NCI-H2107 treated with DMSO at 0.1 percent for 48 hours (cell line): ENCODE results near the gene IREB2.

ENCODE experiments used
- DNase-seq: peaks from one replicate; lab custom pipeline; 2025; ENCODE audit not compliant: unreplicated experiment; lab: John Stamatoyannopoulos, UW

The IREB2 gene

DNA sequence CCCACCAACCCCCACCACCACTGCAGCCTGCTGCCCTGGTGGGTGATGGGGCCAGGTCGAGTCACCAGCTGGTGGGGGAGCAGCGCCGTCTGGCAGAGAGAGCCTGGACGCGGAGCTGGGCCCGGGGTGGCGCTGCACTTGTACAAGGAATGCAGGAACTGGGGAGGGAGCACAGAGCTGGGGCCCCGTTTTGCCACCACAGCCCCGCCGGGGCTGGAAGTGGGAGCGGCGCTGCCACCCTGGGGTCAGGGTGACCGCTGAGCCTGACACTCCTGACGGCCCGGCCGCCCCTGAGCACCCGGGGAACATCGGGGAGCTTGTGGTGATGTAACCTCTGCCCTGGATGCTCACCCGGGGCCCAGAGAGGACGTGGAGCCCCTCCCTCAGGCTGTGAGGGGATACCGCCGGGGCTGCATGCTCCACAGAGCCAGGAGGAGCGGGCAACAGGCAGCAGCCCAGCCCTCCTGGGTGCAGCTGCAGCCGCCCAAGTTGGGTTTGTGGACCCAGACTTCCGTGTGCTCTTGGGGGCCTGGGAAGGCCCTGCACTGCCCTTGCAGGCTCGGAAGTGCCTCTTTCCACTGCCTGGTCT is 32.6 kb upstream of the IREB2 start:
- no peak for DNase-seq

- DNase-seq: no peak
Measured at GRCh38 chr15:78406016-78406585, 31.9 kb upstream of the IREB2 start.

GRCh38 chr15:78407608-78408354 is 30.2 kb upstream of the IREB2 start:
- no peak for DNase-seq

- no peak for DNase-seq
Measured at GRCh38 chr15:78408355-78408640, 29.7 kb upstream of the IREB2 start.

DNA sequence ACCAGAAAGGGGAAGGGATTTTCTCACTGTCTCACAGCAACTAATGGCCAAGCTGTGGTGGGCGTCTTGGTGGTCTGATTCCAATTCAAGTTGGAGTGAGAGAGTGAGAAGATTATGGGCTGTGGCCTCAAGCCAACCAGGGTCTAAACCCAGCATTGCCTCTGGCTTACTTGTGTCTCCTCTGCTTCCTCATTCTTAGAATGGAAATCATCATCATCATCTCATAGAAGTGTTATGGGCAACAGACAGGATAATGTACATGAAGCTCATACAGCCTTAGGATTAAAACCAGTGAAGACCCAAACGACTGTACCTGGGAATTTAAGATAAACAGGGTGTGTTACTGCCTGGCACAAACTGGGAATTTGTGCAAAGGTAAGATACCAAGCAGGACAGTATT is 29.1 kb upstream of the IREB2 start:
- DNase-seq: no peak

GRCh38 chr15:78411061-78411460 is 27.0 kb upstream of the IREB2 start:
- no peak for DNase-seq

- DNase-seq: no peak
Measured at GRCh38 chr15:78414621-78415250, 23.3 kb upstream of the IREB2 start.

GRCh38 chr15:78415284-78415683 is 22.7 kb upstream of the IREB2 start:
- peak; percentile 88 for DNase-seq

DNA sequence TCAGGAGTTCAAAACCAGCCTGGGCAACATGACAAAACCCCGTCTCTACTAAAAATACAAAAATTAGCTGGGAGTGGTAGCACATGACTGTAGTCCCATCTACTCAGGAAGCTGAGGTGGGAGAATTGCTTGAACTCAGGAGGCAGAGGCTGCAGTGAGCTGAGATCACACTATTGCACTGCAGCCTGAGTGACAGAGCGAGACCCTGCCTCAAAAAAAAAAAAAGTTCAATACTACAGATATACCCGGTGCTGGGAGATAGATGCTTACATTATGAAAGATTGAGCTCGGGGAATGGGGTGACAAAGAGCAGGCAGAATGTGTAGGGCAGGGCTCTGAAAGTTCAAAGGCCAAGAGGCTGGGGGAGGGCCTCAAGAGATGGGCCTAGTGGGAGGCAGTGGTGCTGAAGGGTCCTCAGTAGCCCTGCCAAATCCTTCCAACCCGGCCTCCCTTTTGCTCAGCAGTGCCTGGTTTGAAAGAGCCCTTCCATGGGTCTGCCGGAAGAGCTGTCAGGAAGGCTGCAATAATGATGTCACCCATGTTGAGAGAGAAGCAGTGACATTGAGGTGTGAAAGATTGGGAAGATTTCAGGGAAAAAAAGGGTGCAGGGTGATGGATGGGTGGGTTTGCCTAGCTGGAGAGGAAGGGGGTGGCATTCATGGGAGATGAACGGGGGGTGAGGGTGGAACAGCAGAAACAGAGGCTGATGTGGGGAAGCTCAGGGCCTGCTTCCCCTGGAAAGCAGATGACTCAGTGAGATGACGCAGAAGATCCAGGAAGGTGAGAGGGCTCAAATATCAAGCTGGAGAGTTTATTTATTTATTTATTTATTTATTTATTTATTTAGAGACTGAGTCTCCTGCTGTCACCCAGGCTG is 20.0 kb upstream of the IREB2 start:
- DNase-seq: no peak

- no peak for DNase-seq
Measured at GRCh38 chr15:78418686-78419085, 19.3 kb upstream of the IREB2 start.

DNA sequence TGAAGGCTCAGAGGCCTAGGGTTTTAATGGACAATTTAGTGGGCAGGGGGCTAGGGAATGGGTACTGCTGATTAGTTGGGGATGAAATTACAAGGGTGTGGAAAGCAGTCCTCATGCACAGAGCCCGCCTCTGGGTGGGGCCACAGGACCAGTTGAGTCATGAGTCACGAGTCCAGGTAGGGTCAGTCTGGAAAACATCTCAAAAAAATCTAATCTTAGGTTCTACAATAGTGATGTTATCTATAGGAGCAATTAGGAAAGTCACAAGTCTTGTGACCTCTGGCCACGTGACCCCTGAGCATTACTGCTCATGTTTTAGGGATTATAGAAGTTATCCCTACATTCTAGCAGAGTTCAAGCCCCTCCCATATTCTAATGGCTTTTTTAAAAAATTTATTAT is 18.6 kb upstream of the IREB2 start:
- DNase-seq: no peak

DNA sequence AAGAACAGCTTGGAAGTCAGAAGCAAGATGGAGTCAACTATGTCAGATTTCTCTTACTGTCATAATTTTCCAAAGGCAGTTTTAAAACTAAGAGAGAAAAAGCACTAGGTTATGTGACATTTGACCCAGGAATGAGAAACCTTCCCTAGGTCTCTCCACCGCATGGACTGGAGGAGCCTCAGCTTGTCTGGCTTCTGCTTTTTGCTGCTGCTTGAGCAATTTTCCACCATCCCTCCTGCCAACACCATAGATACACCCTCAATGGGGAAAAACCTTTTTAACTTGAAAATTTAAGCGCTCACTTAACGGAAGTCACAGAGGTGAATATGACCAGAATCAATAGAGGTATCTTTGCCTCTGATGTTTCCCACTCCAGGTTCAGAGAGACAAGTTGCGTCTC is 17.8 kb upstream of the IREB2 start:
- DNase-seq: no peak

DNA sequence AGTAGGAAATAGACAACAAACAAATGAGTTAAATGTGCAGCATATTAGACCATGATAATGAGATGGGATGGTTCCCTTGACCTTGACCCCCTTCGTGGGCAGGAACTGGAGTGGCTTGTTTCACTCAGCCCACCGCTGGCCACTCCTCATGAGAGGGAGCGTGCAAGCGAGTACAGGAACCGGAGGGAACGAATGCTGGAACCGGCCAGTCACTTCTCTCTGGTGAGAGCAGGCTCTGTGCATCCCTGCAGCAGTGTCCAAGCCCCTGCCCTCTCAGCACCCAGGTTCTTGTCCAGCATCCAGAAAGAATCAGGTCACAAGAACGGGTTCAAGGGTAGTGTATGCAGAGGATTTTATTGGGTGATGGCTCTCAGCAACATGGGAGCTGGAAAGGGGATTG is 17.2 kb upstream of the IREB2 start:
- DNase-seq: no peak

DNA sequence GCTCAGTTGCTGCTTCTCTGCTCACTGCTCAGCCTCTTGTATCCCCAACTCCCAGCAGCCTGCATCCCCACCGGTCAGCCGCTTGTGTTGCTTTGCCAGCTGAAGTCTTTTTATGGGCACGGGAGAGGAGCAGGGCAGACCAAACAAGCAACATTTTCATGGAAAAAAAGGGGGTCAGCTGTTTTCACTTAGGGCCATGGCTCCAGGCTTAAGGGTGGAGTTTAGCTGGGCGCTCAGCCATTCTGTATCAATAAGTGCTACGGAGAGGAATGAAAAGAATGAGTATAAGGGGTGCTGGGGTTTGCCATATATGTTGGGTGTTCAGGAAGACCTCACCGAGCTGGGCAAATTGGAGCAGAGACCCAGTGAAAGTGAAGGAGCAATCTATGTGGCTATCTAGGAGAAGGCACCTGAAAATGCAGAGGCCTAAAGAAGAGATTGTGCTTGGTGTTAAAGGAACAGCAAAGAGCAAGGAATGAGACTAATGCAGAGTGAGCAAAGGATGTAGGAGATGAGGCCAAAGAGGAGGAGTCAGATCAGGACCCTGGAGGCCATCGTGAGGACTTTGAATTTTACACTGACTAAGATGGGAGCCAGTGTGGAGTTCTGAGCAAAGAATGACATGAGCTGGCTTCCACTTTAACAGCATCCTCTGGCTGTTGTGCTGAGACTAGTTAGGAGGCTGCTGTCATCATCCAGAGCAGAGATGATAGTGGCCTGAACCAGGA is 16.6 kb upstream of the IREB2 start:
- no peak for DNase-seq

- peak; percentile 31 for DNase-seq
Measured at GRCh38 chr15:78422571-78423340, 15.3 kb upstream of the IREB2 start.

DNA sequence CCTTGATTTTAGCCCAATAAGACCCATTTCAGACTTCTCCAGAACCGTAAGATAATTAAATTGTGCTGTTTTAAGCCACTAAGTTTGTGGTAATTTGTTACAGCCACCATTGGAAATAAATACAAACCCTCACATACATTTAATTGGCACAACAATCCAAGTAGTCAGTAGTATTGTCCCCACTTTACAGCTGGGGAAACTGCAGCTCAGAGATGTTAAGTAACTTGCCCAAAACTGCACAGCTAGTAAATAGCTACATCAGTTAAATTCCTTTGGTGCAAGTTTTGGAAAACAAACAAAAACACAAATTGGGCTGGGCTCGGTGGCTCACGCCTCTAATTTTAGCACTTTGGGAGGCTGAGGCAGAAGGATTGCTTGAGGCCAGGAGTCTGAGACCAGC is 13.3 kb upstream of the IREB2 start:
- DNase-seq: no peak

GRCh38 chr15:78425643-78426042 is 12.4 kb upstream of the IREB2 start:
- DNase-seq: no peak

GRCh38 chr15:78426300-78426699 is 11.7 kb upstream of the IREB2 start:
- DNase-seq: no peak

GRCh38 chr15:78427953-78428352 is 10.1 kb upstream of the IREB2 start:
- DNase-seq: no peak

- peak; percentile 24 for DNase-seq
Measured at GRCh38 chr15:78429477-78429876, 8.5 kb upstream of the IREB2 start.
